Neural cell (in vitro differentiated cells): Measurements from ENCODE around the gene FAF1. TPM values are rescaled to one million over a fixed set of nuclear protein-coding genes. Genes with fewer than 3 reads are reported as not detected.

Experiments used
- H2AFZ ChIP-seq: fragments of 200-600, 300-800 bp; sonication (generic), shearing (Covaris generic); 2 replicates; pipeline ENCODE4 v1.6.0; 2014; ENCODE audit warnings: low read depth, mild to moderate bottlenecking, antibody characterized with exemption, low read length, moderate library complexity
- H3F3A ChIP-seq: fragments of 200-600 bp; shearing (Covaris generic); 2 replicates; pipeline ENCODE4 v1.6.1; 2016; ENCODE audit warnings: mild to moderate bottlenecking, moderate library complexity, mixed read lengths, antibody characterized with exemption, low read length; ENCODE audit not compliant: insufficient read depth, poor library complexity, severe bottlenecking
- H3K27ac ChIP-seq: fragments of 200-600, 300-800 bp; sonication (generic), shearing (Covaris generic); 2 replicates; pipeline ENCODE4 v1.5.1; 2014; ENCODE audit warnings: mild to moderate bottlenecking, low read length, moderate library complexity
- H3K27me3 ChIP-seq: fragments of 300-800, 200-600 bp; sonication (generic), shearing (Covaris generic); 2 replicates; pipeline ENCODE4 v1.6.0; 2014; ENCODE audit warnings: mild to moderate bottlenecking, low read depth, low read length, moderate library complexity; ENCODE audit not compliant: insufficient read depth
- H3K36me3 ChIP-seq: fragments of 300-800, 200-600 bp; sonication (generic), shearing (Covaris generic); 2 replicates; pipeline ENCODE4 v1.5.1; 2014; ENCODE audit warnings: mild to moderate bottlenecking, antibody characterized with exemption, low read length, moderate library complexity; ENCODE audit not compliant: insufficient read depth
- H3K4me2 ChIP-seq: fragments of 300-800, 200-600 bp; sonication (generic), shearing (Covaris generic); 2 replicates; pipeline ENCODE4 v1.6.0; 2014; ENCODE audit warnings: mild to moderate bottlenecking, low read length
- H3K4me3 ChIP-seq: fragments of 300-800, 200-600 bp; sonication (generic), shearing (Covaris generic); 2 replicates; pipeline ENCODE4 v1.5.1; 2014; ENCODE audit warnings: mild to moderate bottlenecking, low read length, moderate library complexity
- H3K79me2 ChIP-seq: fragments of 200-600 bp; shearing (Covaris generic); replicated peaks from 2 replicates; pipeline ENCODE4 v1.6.0; 2014; ENCODE audit warnings: mild to moderate bottlenecking, low read length, moderate library complexity; ENCODE audit not compliant: insufficient read depth
- H3K9ac ChIP-seq: fragments of 300-800, 200-600 bp; sonication (generic), shearing (Covaris generic); 2 replicates; pipeline ENCODE4 v1.6.1; 2016; ENCODE audit warnings: mild to moderate bottlenecking, low read length, mixed read lengths
- H3K9me2 ChIP-seq: fragments of 200-600 bp; shearing (Covaris generic); 2 replicates; pipeline ENCODE4 v1.6.1; 2016; ENCODE audit warnings: mild to moderate bottlenecking, low read length, mixed read lengths; ENCODE audit not compliant: insufficient read depth
- H3K9me3 ChIP-seq: fragments of 200-600, 300-800 bp; sonication (generic), shearing (Covaris generic); 2 replicates; pipeline ENCODE4 v1.6.1; 2016; ENCODE audit warnings: mild to moderate bottlenecking, mixed run types, low read length, moderate library complexity, mixed read lengths
- H4K20me1 ChIP-seq: fragments of 200-600 bp; shearing (Covaris generic); 2 replicates; pipeline ENCODE4 v1.6.1; 2016; ENCODE audit warnings: mild to moderate bottlenecking, mixed run types; ENCODE audit not compliant: insufficient read depth
- CTCF ChIP-seq: fragments of 450-650 bp; IDR thresholded peaks from 2 replicates; pipeline ENCODE4 v1.5.1; 2014; ENCODE audit warnings: antibody characterized with exemption, mild to moderate bottlenecking, moderate library complexity; ENCODE audit not compliant: poor library complexity, severe bottlenecking
- EP300 ChIP-seq: fragments of 450-650 bp; conservative IDR thresholded peaks from 2 replicates; pipeline ENCODE4 v1.6.1; 2014; ENCODE audit warnings: antibody characterized with exemption, mild to moderate bottlenecking, moderate library complexity; ENCODE audit not compliant: poor library complexity, severe bottlenecking
- EZH2 ChIP-seq: fragments of 200-600, 300-800 bp; shearing (Covaris generic), sonication (generic); IDR thresholded peaks from 2 replicates; pipeline ENCODE4 v1.6.1; 2014; ENCODE audit warnings: antibody characterized with exemption, low read length, borderline replicate concordance, mild to moderate bottlenecking; ENCODE audit not compliant: insufficient read depth, poor library complexity, severe bottlenecking
- MXI1 ChIP-seq: fragments of 450-650 bp; conservative IDR thresholded peaks from 2 replicates; pipeline ENCODE4 v1.6.1; 2014; ENCODE audit warnings: antibody characterized with exemption, mild to moderate bottlenecking; ENCODE audit not compliant: poor library complexity, severe bottlenecking
- RAD21 ChIP-seq: fragments of 450-650 bp; conservative IDR thresholded peaks from 2 replicates; pipeline ENCODE4 v1.6.1; 2014; ENCODE audit warnings: antibody characterized with exemption, mild to moderate bottlenecking, moderate library complexity
- REST ChIP-seq: IDR thresholded peaks from 2 replicates; pipeline ENCODE4 v1.6.1; 2012; ENCODE audit warnings: borderline replicate concordance
- SMC3 ChIP-seq: fragments of 450-650 bp; conservative IDR thresholded peaks from 2 replicates; pipeline ENCODE4 v1.6.1; 2014; ENCODE audit warnings: antibody characterized with exemption, mild to moderate bottlenecking, moderate library complexity; ENCODE audit not compliant: poor library complexity
- polyA plus RNA-seq: library from polyadenylated mRNA; depleted of rRNA; stranded (reverse); fragments of >200 nt; gene quantifications from 2 replicates; pipeline ENCODE4 v1.2.3, GENCODE V29; 2014

The FAF1 gene
- polyA plus RNA-seq, 1 donor from 2014 or later = 52.1 TPM

GRCh38 chr1:50620680-50621329 is 339.3 kb downstream of the FAF1 start:
- no peaks in the 10 kb centered on the region for H3K79me2 ChIP-seq
- no peaks in the 10 kb centered on the region for H3K27me3 ChIP-seq
- no peaks in the 10 kb centered on the region for H3K9me2 ChIP-seq
- H3K4me3 ChIP-seq = no peak overlapping the region
- no peak overlapping the region for H3K4me2 ChIP-seq
- H4K20me1 ChIP-seq = no peaks in the 10 kb centered on the region
- H3K9ac ChIP-seq = no peak overlapping the region
- no peak overlapping the region for H2AFZ ChIP-seq
- TF ChIP-seq EZH2 (no peak), RAD21 (peak; percentile 42), SMC3 (peak; percentile 32), CTCF (peak; percentile 40), MXI1 (no peak), EP300 (no peak), REST (no peak)
- H3F3A ChIP-seq = no peaks in the 10 kb centered on the region
- no peaks in the 10 kb centered on the region for H3K36me3 ChIP-seq
- no peaks in the 10 kb centered on the region for H3K9me3 ChIP-seq
- H3K27ac ChIP-seq = no peak overlapping the region

- Histone ChIP-seq H3K9me2 (no peaks in the 10 kb centered on the region), H2AFZ (no peak overlapping the region), H4K20me1 (no peaks in the 10 kb centered on the region), H3K4me3 (no peak overlapping the region), H3K36me3 (no peaks in the 10 kb centered on the region), H3K79me2 (no peaks in the 10 kb centered on the region), H3K9ac (no peak overlapping the region), H3K9me3 (peaks cover 7% of the 10 kb centered on the region), H3F3A (no peaks in the 10 kb centered on the region), H3K27ac (no peak overlapping the region), H3K4me2 (no peak overlapping the region), H3K27me3 (no peaks in the 10 kb centered on the region)
- TF ChIP-seq EP300 = no peak
- TF ChIP-seq CTCF = no peak
Observed at GRCh38 chr1:50615036-50615750, 344.9 kb downstream of the FAF1 start.
